NCI-H524 treated with DMSO at 0.1 percent for 48 hours (cell line): ENCODE data around the gene DEPDC1B.
"Not testable (repeated sequence)": the region's sequence is repeated elsewhere in the genome, so short reads cannot be mapped to it uniquely, and the experiment has no call there.

Experiments used
- DNase-seq: peaks from one replicate; lab custom pipeline; 2025; lab: John Stamatoyannopoulos, UW

DEPDC1B gene

GRCh38 chr5:60699288-60699608, 718 bp downstream of the DEPDC1B start:
- DNase-seq = no peak

- DNase-seq = no peak
Observed at GRCh38 chr5:60698336-60698735, 1.6 kb downstream of the DEPDC1B start.

GRCh38 chr5:60690326-60690725, 9.6 kb downstream of the DEPDC1B start:
- DNase-seq = no peak

GRCh38 chr5:60688980-60689379, 11.0 kb downstream of the DEPDC1B start:
- no peak for DNase-seq

GRCh38 chr5:60687927-60688720, 11.8 kb downstream of the DEPDC1B start:
- DNase-seq = no peak

- no peak for DNase-seq
Observed at GRCh38 chr5:60686157-60686556, 13.8 kb downstream of the DEPDC1B start.

- no peak for DNase-seq
Observed at GRCh38 chr5:60685700-60686099, 14.3 kb downstream of the DEPDC1B start.

- no peak for DNase-seq
Observed at GRCh38 chr5:60685028-60685427, 14.9 kb downstream of the DEPDC1B start.

- DNase-seq = not testable (repeated sequence)
Observed at GRCh38 chr5:60682007-60682406, 18.0 kb downstream of the DEPDC1B start.

GRCh38 chr5:60679816-60680215, 20.1 kb downstream of the DEPDC1B start:
- no peak for DNase-seq

- DNase-seq = no peak
Observed at GRCh38 chr5:60677850-60678664, 21.9 kb downstream of the DEPDC1B start.

GRCh38 chr5:60675286-60675685, 24.7 kb downstream of the DEPDC1B start:
- no peak for DNase-seq

GRCh38 chr5:60674251-60675069, 25.5 kb downstream of the DEPDC1B start:
- DNase-seq = no peak

- DNase-seq = no peak
Observed at GRCh38 chr5:60673334-60673733, 26.6 kb downstream of the DEPDC1B start.

GRCh38 chr5:60672693-60673264, 27.2 kb downstream of the DEPDC1B start:
- DNase-seq = no peak

GRCh38 chr5:60671899-60672692, 27.9 kb downstream of the DEPDC1B start:
- DNase-seq = no peak

GRCh38 chr5:60670749-60671148, 29.2 kb downstream of the DEPDC1B start:
- DNase-seq = no peak

GRCh38 chr5:60668686-60669304, 31.2 kb downstream of the DEPDC1B start:
- DNase-seq = no peak

- no peak for DNase-seq
Observed at GRCh38 chr5:60651872-60652620, 47.9 kb downstream of the DEPDC1B start.

GRCh38 chr5:60649288-60649917, 50.6 kb downstream of the DEPDC1B start:
- DNase-seq = no peak
